ENCODE data around the gene OCA2. TPM values are rescaled to one million over a fixed set of nuclear protein-coding genes. Genes with fewer than 3 reads are reported as not detected.
"Not testable (repeated sequence)": the region's sequence is repeated elsewhere in the genome, so short reads cannot be mapped to it uniquely, and the experiment has no call there.

OCA2 gene
- total RNA-seq, 1 donor from 2014 or later = 2.8 TPM

GRCh38 chr15:28123408-28124023, 24.4 kb upstream of the OCA2 start:
- Mint-ChIP-seq H3K4me1 (ENCODE audit: unreplicated experiment) (peaks cover 6% of the 10 kb centered on the region), H3K36me3 (peaks cover 9% of the 10 kb centered on the region), H3K4me3 (no peak overlapping the region), H3K27ac (peak overlapping the region; percentile 30), H3K9me3 (no peaks in the 10 kb centered on the region), H3K27me3 (no peaks in the 10 kb centered on the region)
- TF ChIP-seq, protein P1, sequence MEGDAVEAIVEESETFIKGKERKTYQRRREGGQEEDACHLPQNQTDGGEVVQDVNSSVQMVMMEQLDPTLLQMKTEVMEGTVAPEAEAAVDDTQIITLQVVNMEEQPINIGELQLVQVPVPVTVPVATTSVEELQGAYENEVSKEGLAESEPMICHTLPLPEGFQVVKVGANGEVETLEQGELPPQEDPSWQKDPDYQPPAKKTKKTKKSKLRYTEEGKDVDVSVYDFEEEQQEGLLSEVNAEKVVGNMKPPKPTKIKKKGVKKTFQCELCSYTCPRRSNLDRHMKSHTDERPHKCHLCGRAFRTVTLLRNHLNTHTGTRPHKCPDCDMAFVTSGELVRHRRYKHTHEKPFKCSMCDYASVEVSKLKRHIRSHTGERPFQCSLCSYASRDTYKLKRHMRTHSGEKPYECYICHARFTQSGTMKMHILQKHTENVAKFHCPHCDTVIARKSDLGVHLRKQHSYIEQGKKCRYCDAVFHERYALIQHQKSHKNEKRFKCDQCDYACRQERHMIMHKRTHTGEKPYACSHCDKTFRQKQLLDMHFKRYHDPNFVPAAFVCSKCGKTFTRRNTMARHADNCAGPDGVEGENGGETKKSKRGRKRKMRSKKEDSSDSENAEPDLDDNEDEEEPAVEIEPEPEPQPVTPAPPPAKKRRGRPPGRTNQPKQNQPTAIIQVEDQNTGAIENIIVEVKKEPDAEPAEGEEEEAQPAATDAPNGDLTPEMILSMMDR (conservative IDR thresholded peaks at IDR 0.05) = peak; percentile 80
- no peak for DNase-seq (ENCODE audit: extremely low spot score, unreplicated experiment)

DNA sequence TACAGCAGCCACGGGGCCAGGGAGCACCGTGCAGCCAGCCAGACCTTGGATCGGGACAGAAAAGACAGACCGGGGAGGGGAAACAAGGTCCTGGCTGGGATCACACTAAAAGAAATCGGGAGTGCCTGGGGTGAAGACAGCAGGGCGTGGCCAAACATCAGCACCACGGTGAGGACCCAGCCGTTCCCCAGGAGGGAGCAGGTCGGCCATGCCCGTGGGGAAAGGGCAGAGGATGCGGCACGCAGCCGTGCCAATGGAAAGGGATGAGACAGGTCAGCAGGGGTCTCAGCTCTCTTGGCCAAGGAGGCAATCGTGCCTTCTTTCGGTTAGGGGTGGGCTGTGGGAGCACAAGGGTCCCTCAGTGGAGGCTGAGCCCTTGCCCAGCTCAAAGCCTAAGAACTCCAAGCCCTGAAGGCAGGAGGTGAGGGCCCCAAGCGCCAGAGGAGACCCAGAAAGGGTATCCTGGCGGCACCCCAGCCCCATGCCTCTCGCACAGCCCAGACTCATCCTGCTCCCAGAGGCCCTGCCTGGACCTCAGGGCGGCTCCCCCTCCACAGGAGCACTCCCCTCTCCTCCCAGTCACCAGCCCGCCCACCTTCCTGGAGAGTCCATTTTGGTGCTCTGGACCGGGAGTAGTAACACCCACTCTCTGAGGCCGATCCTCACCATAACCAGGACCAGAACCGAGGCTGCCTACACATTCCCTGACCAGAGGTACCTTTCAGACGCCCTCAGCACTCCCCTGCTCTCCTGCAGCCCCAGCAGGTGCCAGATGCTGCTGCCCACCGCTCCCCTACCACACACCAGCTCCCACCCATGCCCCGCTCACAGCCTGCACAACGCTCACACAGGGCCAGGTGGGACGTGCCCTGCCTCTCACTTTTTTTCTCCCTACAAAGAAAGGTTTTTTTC, 23.2 kb upstream of the OCA2 start:
- TF ChIP-seq, protein P1 (conservative IDR thresholded peaks at IDR 0.05) = no peak
- Mint-ChIP-seq H3K36me3 (peaks cover 17% of the 10 kb centered on the region), H3K9me3 (no peaks in the 10 kb centered on the region), H3K4me1 (ENCODE audit: unreplicated experiment) (peaks cover 6% of the 10 kb centered on the region), H3K4me3 (no peak overlapping the region), H3K27ac (no peak overlapping the region), H3K27me3 (no peaks in the 10 kb centered on the region)
- DNase-seq (ENCODE audit: extremely low spot score, unreplicated experiment) = no peak

DNA sequence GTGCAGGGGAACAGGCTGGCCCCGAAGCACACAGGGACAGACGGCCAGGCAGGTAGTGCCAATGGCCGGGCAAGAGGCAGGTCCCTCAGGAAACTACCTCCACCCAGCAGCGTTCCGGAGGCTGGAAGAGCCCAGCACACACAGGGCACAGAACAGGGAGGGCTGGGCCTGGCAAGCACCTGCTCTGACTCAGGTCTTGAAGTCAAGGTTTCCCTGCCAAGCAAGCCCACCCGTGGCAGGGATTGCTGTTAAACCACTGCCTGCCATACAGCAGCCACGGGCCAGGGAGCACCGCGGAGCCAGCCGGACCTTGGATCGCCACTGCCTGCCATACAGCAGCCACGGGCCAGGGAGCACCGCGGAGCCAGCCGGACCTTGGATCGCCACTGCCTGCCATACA, 22.5 kb upstream of the OCA2 start:
- not testable (repeated sequence) for H3K27ac Mint-ChIP-seq; DNase-seq (ENCODE audit: extremely low spot score, unreplicated experiment); H3K9me3 Mint-ChIP-seq; H3K4me3 Mint-ChIP-seq; H3K4me1 Mint-ChIP-seq (ENCODE audit: unreplicated experiment); H3K27me3 Mint-ChIP-seq
- H3K36me3 Mint-ChIP-seq = peaks cover 18% of the 10 kb centered on the region

GRCh38 chr15:28120359-28120640, 21.2 kb upstream of the OCA2 start:
- H3K4me1 Mint-ChIP-seq (ENCODE audit: unreplicated experiment) = peaks cover 6% of the 10 kb centered on the region
- TF ChIP-seq, protein P1 (conservative IDR thresholded peaks at IDR 0.05) = no peak
- H3K27me3 Mint-ChIP-seq = no peaks in the 10 kb centered on the region
- no peak for DNase-seq (ENCODE audit: extremely low spot score, unreplicated experiment)
- no peak overlapping the region for H3K4me3 Mint-ChIP-seq
- no peak overlapping the region for H3K27ac Mint-ChIP-seq
- peaks cover 24% of the 10 kb centered on the region for H3K36me3 Mint-ChIP-seq
- H3K9me3 Mint-ChIP-seq = no peaks in the 10 kb centered on the region

DNA sequence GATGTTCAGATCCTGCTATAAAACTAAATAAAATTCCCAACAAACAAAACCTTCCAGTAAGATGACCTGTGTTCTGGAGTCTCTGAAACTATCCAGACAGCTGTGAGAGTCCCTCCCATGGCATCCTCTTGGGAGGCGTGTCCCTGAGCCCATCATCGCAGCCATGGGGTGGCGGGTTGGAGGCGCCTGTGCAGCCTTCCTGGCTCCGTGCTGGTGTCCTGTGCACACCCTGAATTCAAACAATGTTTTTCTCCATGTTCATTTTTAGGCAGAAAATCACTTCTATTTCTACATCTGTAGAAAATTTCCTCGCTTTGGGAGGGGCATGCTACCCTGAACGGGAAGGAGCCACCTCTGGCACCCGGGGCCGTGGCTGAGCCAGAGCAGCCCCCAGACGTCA, 19.4 kb upstream of the OCA2 start:
- H3K27ac Mint-ChIP-seq = no peak overlapping the region
- no peak overlapping the region for H3K4me3 Mint-ChIP-seq
- H3K27me3 Mint-ChIP-seq = no peaks in the 10 kb centered on the region
- H3K9me3 Mint-ChIP-seq = no peaks in the 10 kb centered on the region
- H3K4me1 Mint-ChIP-seq (ENCODE audit: unreplicated experiment) = peaks cover 5% of the 10 kb centered on the region
- TF ChIP-seq, protein P1 (conservative IDR thresholded peaks at IDR 0.05) = no peak
- peaks cover 28% of the 10 kb centered on the region for H3K36me3 Mint-ChIP-seq
- no peak for DNase-seq (ENCODE audit: extremely low spot score, unreplicated experiment)

- Mint-ChIP-seq H3K9me3 (no peaks in the 10 kb centered on the region), H3K4me3 (no peak overlapping the region), H3K4me1 (ENCODE audit: unreplicated experiment) (peaks cover under 1% of the 10 kb centered on the region), H3K36me3 (peaks cover 23% of the 10 kb centered on the region), H3K27me3 (no peaks in the 10 kb centered on the region), H3K27ac (no peak overlapping the region)
- TF ChIP-seq, protein P1 (conservative IDR thresholded peaks at IDR 0.05) = no peak
- no peak for DNase-seq (ENCODE audit: extremely low spot score, unreplicated experiment)
Observed at GRCh38 chr15:28118083-28118482, 19.0 kb upstream of the OCA2 start.

All from type B pancreatic cell (in vitro differentiated cells).